Activated CD4-positive, alpha-beta T cell treated with anti-CD3 and anti-CD28 coated beads, Interleukin-2, amount 50 U/mL, for 4 hours (primary cell): ENCODE measurements around the gene ZMYND15.
A peak's percentile ranks its signal among the peaks of the same experiment; 100 is the strongest.

Source experiments
- DNase-seq, 2 experiments: peaks; one replicate each; pipeline ENCODE4 v3.0.0-alpha.2; 2020

ZMYND15 gene

GRCh38 chr17:4788159-4788806, 48.6 kb downstream of the ZMYND15 start:
- no peak for DNase-seq

GRCh38 chr17:4788807-4789700, 49.4 kb downstream of the ZMYND15 start, which contains the start of gene GLTPD2:
Gene GLTPD2, plus strand, starts transcription at chr17:4788964. Its CDS starts 48 bp downstream, at chr17:4789012.
- no peak for DNase-seq

GRCh38 chr17:4789701-4789950, 50.0 kb downstream of the ZMYND15 start:
- DNase-seq, result no peak

GRCh38 chr17:4789951-4790704, 50.5 kb downstream of the ZMYND15 start:
- DNase-seq, result peak; percentile 68 to 73

GRCh38 chr17:4790705-4791088, 51.1 kb downstream of the ZMYND15 start:
- DNase-seq, result no peak

GRCh38 chr17:4795168-4795567, 55.5 kb downstream of the ZMYND15 start:
- no peak for DNase-seq
